Measurements from ENCODE around the gene SGSH. TPM values are rescaled to one million over a fixed set of nuclear protein-coding genes. Genes with fewer than 3 reads are reported as not detected.

The SGSH gene
- total RNA-seq, 1 experiment from 2014 or later, result 10.2 TPM

GRCh38 chr17:80224683-80225082, 4.5 kb upstream of the SGSH start:
- Histone ChIP-seq H3K4me3 (ENCODE audit: insufficient read depth, low read depth, low read length) (no peak overlapping the region), H3K36me3 (replicated peaks; ENCODE audit: control insufficient read depth, insufficient read depth, low read length) (peaks cover 1% of the 10 kb centered on the region; the same call in 1 of the 2 replicates), H3K27me3 (ENCODE audit: control insufficient read depth, insufficient read depth, low read length) (no peaks in the 10 kb centered on the region)
- DNase-seq, result no peak

- H3K36me3 ChIP-seq (replicated peaks; ENCODE audit: control insufficient read depth, insufficient read depth, low read length), result peaks cover 1% of the 10 kb centered on the region; the same call in 1 of the 2 replicates
- no peaks in the 10 kb centered on the region for H3K27me3 ChIP-seq (ENCODE audit: control insufficient read depth, insufficient read depth, low read length)
- no peak overlapping the region for H3K4me3 ChIP-seq (ENCODE audit: insufficient read depth, low read depth, low read length)
- no peak for DNase-seq
These were observed 3.8 kb upstream of the SGSH start for GRCh38 chr17:80223838-80224497.

- peaks cover 1% of the 10 kb centered on the region; the same call in 1 of the 2 replicates for H3K36me3 ChIP-seq (replicated peaks; ENCODE audit: control insufficient read depth, insufficient read depth, low read length)
- H3K27me3 ChIP-seq (ENCODE audit: control insufficient read depth, insufficient read depth, low read length), result no peaks in the 10 kb centered on the region
- H3K4me3 ChIP-seq (ENCODE audit: insufficient read depth, low read depth, low read length), result no peak overlapping the region
- no peak for DNase-seq
These were observed 3.1 kb upstream of the SGSH start for GRCh38 chr17:80223142-80223815.

GRCh38 chr17:80222376-80223141, 2.4 kb upstream of the SGSH start:
- Histone ChIP-seq H3K27me3 (ENCODE audit: control insufficient read depth, insufficient read depth, low read length) (no peaks in the 10 kb centered on the region), H3K36me3 (replicated peaks; ENCODE audit: control insufficient read depth, insufficient read depth, low read length) (peaks cover 1% of the 10 kb centered on the region; the same call in 1 of the 2 replicates), H3K4me3 (ENCODE audit: insufficient read depth, low read depth, low read length) (no peak overlapping the region)
- no peak for DNase-seq

- peak; percentile 71 for DNase-seq
These were observed 1.4 kb upstream of the SGSH start for GRCh38 chr17:80221351-80222105.

GRCh38 chr17:80220736-80221215, 643 bp upstream of the SGSH start:
- peaks cover 5% of the 10 kb centered on the region; the same call in 1 of the 2 replicates for H3K36me3 ChIP-seq (replicated peaks; ENCODE audit: control insufficient read depth, insufficient read depth, low read length)
- peak overlapping the region; percentile 91 for H3K4me3 ChIP-seq (ENCODE audit: insufficient read depth, low read depth, low read length)
- no peaks in the 10 kb centered on the region for H3K27me3 ChIP-seq (ENCODE audit: control insufficient read depth, insufficient read depth, low read length)
- DNase-seq, result no peak

More at GRCh38 chr17:80221351-80222105, 1.4 kb upstream of the SGSH start:
- Histone ChIP-seq H3K27me3 (ENCODE audit: control insufficient read depth, insufficient read depth, low read length) (no peaks in the 10 kb centered on the region), H3K36me3 (replicated peaks; ENCODE audit: control insufficient read depth, insufficient read depth, low read length) (peaks cover 3% of the 10 kb centered on the region; the same call in 1 of the 2 replicates), H3K4me3 (ENCODE audit: insufficient read depth, low read depth, low read length) (peak overlapping the region; percentile 91; the same call in 1 of the 2 replicates)

- H3K36me3 ChIP-seq (replicated peaks; ENCODE audit: control insufficient read depth, insufficient read depth, low read length), result peaks cover 5% of the 10 kb centered on the region; the same call in 1 of the 2 replicates
- peak overlapping the region; percentile 91 for H3K4me3 ChIP-seq (ENCODE audit: insufficient read depth, low read depth, low read length)
- H3K27me3 ChIP-seq (ENCODE audit: control insufficient read depth, insufficient read depth, low read length), result no peaks in the 10 kb centered on the region
- no peak for DNase-seq
These were observed 425 bp downstream of the SGSH start for GRCh38 chr17:80219763-80220053.

GRCh38 chr17:80219013-80219762, 945 bp downstream of the SGSH start:
- H3K27me3 ChIP-seq (ENCODE audit: control insufficient read depth, insufficient read depth, low read length), result no peaks in the 10 kb centered on the region
- H3K36me3 ChIP-seq (replicated peaks; ENCODE audit: control insufficient read depth, insufficient read depth, low read length), result peaks cover 5% of the 10 kb centered on the region; the same call in 1 of the 2 replicates
- H3K4me3 ChIP-seq (ENCODE audit: insufficient read depth, low read depth, low read length), result peak overlapping the region; percentile 91
- DNase-seq, result peak; percentile 69

GRCh38 chr17:80218391-80218790, 1.7 kb downstream of the SGSH start:
- peaks cover 5% of the 10 kb centered on the region; the same call in 1 of the 2 replicates for H3K36me3 ChIP-seq (replicated peaks; ENCODE audit: control insufficient read depth, insufficient read depth, low read length)
- DNase-seq, result no peak
- no peaks in the 10 kb centered on the region for H3K27me3 ChIP-seq (ENCODE audit: control insufficient read depth, insufficient read depth, low read length)
- H3K4me3 ChIP-seq (ENCODE audit: insufficient read depth, low read depth, low read length), result no peak overlapping the region

GRCh38 chr17:80217703-80218362, 2.3 kb downstream of the SGSH start:
- H3K36me3 ChIP-seq (replicated peaks; ENCODE audit: control insufficient read depth, insufficient read depth, low read length), result peaks cover 5% of the 10 kb centered on the region; the same call in 1 of the 2 replicates
- H3K27me3 ChIP-seq (ENCODE audit: control insufficient read depth, insufficient read depth, low read length), result no peaks in the 10 kb centered on the region
- DNase-seq, result no peak

GRCh38 chr17:80216473-80217456, 3.4 kb downstream of the SGSH start:
- H3K36me3 ChIP-seq (replicated peaks; ENCODE audit: control insufficient read depth, insufficient read depth, low read length), result peaks cover 7% of the 10 kb centered on the region
- H3K4me3 ChIP-seq (ENCODE audit: insufficient read depth, low read depth, low read length), result no peak overlapping the region
- no peak for DNase-seq
- no peaks in the 10 kb centered on the region for H3K27me3 ChIP-seq (ENCODE audit: control insufficient read depth, insufficient read depth, low read length)

More at GRCh38 chr17:80217703-80218362, 2.3 kb downstream of the SGSH start:
- no peak overlapping the region for H3K4me3 ChIP-seq (ENCODE audit: insufficient read depth, low read depth, low read length)

- Histone ChIP-seq H3K36me3 (replicated peaks; ENCODE audit: control insufficient read depth, insufficient read depth, low read length) (peaks cover 9% of the 10 kb centered on the region), H3K27me3 (ENCODE audit: control insufficient read depth, insufficient read depth, low read length) (no peaks in the 10 kb centered on the region), H3K4me3 (ENCODE audit: insufficient read depth, low read depth, low read length) (no peak overlapping the region)
- no peak for DNase-seq
These were observed 5.3 kb downstream of the SGSH start for GRCh38 chr17:80214878-80215210.
